RPMI8226 (cell line): Measurements from ENCODE around the gene RHOBTB3.

ENCODE experiments used
- DNase-seq: peaks from one replicate; pipeline ENCODE4 v3.0.0-alpha.2; 2015

The RHOBTB3 gene

DNA sequence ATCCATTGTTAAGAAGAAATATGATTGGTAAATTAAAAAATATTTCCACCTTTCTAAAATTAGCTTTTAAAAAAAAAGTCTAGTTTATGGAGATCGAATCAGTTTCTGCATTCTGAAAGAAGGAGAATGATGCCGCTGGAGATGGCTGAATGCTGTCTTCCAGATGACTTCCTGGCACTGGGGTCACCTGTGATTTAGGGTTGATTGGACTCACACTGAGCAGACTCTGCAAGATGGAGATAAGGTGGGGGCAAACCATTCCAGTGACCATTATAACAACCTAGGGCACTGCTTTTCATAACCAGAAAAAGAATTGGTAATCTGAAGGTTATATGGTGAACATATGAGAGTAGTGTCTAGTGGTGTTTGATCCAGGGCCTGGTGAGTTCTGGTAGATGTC is 40.8 kb downstream of the RHOBTB3 start:
- no peak for DNase-seq

DNA sequence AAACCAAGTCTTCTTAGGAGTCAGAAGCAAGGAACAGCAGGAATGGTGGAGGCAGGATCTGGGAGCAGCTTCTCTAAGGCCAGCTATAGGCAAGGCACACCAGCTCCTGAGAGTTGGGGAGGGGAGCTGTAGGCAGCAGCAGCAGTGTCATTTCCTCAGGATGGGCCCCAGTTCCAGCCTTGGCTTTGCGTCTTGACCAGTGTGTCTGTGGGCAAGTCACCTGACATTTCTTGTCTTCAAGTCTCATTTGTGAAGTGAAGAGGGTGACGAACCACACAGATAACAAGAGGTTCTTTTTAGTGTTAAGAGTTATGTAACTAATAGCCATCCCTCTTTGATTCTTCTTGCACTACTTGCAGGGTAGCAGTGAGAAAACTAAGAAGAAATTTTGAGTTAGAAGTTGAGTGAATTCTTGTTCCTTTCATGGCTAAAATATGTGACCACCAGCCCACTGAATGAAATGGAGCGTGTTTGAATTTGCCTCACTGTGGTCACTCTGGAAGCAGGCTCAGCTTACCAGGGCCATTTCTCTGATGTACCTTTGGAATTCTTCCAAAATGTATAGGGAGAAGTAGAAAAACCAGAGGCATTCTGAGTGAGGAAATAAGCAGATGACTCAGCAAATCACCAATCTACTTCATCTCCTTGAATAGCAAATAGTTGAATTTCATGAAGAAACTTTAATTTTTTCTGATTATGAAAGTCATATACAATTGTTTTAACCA is 42.4 kb downstream of the RHOBTB3 start:
- DNase-seq: peak; percentile 24

DNA sequence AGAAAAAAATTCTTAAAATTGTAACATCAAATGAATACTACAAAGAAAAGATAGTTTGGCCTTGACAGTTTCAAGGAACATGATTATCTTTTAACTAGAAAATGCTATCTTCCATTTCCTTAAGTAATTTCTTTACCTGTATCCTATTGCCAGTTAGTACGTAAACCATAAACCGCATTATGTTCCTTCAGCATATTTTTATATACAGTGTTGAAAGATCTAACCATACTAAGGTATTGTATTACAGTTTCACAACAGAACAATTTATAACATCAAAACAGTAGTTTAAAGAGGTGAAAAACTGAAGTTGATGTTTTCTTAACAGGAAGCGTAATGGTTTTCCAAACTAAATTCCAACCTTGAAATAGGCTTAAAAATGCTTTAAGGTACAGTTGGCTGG is 46.3 kb downstream of the RHOBTB3 start:
- DNase-seq: no peak

DNA sequence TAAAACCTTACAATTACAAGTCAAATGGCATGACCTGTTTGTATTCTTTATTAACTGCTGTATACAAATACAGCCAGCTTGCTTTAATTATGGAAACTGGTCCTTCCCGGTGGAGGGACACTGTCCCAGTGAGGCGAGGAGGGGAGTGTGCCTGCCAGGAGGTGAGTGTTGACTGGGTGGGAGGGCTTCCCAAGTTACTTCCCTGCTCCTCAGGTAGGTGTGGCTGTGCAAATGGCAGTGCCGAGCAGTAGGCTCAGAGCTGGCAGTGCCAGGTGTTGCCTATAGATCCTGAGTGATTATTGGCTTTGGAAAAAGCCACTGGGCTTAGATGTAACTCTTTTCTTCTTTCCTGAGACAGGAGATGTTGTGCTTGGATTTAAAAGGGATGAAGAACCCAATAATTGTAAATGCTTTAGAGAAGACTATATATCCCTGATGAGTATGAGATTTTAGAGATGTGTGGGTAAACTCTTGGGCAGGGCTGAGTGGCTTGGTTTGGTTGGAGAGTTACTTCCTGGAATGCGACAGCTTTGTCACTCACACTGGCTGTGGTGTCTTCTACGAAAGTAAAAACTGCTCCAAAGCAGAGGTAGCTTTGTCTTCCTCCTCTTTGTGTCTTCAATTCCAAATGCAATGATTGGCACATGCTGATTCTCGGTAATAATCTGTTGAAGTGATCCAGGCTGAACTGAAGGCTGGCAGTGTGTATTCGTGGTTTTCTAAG is 47.7 kb downstream of the RHOBTB3 start:
- DNase-seq: no peak

DNA sequence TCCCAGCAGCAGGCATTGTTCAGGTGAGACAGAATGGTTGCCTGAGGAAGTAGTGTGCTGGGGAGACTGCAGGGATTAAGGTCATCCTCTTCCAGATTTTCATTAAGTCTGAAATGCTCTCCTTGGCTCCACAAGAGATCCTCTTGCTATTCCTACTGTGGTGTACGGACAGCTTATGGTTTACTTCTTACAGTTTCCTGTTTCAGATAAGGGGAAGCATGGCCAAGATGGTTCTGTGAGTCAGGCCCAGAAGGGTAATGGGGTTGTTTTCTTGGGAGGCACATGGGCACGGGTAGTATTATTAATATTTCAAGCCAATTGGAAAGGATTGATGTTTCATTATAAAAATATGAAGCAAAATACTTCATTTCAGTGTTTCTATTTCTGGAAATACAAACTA is 48.5 kb downstream of the RHOBTB3 start:
- DNase-seq: no peak

DNA sequence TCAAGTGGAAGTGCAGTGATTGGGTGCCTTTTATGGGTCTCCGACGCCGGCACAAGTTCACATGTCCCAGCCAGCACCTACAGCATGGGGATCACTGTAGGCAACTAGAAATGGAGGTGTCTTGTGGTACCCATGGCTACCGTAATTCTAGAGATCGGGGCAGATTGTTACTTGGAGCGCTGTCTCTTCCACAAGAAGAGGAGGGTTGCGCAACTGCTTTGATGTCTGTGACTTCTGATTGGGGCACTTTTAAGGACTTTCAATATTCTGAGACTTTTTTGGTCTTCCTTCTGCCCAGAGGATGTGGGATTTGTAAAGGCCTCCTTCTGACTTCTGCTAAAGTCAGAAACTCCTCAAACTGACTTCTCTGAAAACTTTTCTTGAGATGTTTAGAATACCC is 49.5 kb downstream of the RHOBTB3 start:
- DNase-seq: no peak

DNA sequence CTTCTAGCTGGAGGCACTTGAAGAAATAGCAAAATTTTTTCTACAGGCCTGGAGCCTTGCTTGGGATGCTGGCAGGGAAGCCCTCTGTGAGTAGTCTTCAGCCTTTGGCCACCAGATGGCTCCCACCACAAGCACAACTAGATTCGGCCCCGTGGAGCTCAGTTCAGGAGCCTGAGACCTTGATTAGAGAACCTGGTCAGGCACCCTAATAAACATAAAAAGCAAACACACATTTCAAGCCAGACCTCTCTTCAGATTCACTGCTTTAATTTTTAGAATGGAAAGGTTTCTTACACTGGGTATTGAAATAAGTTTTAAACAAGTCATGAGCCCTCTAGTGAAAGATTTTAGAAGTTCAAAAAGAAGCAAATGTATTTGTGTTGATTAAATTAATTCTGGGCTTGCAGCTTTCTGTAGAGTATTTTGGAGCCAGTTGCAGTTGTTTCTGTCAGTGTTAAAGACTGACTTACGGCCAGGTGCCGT is 50.0 kb downstream of the RHOBTB3 start:
- peak; percentile 85 for DNase-seq

DNA sequence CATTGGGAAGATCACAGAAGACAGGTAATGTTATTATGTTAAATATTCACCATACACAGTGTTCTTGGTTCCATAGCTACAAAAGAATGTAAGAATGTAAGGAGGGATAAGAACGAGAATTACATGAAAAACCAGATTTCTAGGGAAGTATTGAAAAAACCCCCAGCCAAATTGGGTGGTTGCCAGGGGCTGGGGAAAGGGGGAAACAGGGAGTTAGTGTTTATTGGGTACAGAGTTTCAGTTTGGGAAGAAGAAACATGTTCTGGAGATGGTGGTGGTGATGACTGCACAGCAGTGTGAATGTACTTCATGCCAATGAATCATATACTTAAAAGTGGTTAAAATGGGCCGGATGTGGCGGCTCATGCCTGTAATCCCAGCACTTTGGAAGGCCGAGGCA is 51.0 kb downstream of the RHOBTB3 start:
- DNase-seq: no peak

DNA sequence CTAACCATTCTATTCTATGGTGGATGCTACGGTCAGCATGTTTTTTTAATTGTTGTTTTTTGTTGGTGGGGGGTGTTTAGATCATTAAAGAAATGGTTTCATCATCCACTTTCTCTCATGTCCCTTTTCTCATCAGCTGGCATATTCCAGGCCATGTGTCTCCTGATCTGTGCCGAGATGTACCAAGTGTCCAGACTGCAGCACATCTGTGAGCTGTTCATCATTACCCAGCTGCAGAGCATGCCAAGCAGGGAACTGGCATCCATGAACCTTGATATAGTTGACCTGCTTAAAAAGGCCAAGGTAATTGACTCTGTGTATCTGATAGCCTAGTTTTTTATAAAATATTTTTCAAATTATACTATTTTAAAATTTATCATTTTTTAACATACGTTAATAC is 52.5 kb downstream of the RHOBTB3 start:
- no peak for DNase-seq

DNA sequence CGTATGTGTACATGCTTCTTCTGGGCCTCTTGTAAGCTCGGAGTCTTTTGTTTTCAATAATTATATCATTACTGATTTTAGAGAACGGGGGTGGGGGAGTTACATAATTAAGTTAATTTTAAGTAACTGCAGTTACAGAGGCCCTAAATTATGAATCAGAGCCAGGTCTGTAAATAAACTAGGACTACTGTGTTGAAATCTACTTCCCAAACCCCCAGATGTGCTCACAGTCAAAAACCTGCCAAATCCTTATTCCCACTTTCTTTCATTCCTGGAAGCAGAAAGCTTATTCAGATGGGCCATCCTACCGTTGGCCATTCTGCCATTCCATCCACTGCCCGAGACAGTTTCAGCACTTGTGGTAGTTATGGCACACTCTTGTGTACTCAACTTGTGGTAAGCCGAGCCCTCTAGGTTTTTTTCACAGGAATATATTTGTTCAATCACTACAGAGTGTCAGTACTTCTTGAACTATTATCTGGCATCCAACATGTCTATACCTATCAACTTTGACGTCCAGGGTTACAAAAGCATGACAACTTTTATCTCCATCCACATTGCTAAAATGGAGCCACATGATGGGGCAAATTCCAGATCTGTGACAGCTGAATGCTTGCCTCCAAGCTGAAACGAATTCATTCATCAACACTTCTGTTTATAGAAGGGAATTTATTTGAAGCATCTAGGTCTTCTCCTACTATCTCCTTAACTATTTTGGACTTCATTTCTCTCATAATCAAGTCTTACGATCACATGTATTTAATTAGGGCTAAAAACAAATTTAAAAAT is 53.6 kb downstream of the RHOBTB3 start:
- no peak for DNase-seq

DNA sequence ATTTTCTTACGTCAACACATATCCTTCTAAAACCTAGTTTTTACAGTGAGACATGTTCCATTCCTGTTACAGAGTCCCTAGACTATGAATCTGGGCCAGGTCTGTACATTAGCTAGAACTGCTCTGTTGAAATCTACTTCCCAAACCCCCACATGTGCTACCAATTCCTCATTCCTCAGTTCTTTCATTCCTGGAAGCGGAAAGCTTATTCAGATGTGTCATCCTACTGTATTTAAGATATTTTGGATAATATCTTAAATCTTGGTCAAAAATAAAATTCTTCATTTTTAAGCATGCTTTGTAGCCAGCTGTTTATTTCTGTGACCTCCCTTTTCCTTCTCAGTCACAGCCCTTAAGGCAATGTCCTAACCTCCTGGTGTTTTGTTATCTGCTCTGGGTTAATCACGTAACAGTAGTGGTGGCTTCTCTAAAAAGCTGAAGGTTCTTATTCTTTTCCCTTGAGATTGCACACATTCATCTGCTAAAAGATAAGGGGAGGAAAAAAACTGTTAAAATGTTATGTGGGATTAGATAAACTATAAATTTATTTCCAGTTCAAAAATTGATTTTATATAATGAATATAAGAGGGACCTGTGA is 55.8 kb downstream of the RHOBTB3 start:
- DNase-seq: no peak

DNA sequence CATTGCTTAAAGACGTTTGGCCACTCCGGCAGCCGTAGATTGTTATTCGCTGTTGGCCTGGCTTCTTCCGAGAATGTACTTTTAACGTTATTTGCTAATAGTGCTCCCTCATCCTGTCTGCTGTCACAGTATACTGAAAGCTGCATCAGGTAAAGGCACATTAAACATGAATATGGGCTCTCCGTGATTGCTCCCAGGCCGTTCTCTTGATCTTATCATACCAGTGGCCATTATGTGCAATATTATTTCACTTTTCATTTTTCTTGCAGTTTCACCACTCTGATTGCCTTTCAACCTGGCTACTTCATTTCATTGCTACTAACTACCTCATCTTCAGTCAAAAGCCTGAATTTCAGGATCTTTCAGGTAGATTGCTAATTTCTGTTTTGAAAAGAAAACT is 57.4 kb downstream of the RHOBTB3 start:
- no peak for DNase-seq

DNA sequence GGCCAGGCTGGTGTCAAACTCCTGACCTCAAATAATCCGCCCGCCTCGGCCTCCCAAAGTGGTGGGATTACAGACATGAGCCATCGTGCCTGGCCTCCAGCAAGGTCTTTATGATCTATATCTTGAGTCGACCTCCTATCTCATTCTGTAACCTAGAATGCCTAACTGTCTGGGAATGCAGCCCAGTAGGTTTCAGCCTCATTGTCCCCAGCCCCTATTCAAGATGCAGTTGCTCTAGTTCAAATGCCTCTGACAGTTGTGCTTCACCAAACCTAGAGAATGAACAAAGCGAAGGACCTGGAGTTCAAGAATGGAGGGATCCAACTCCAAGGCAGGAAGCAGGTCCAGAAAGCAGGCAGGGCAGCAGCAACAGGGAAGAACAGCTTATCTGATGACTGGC is 60.6 kb downstream of the RHOBTB3 start:
- DNase-seq: no peak

DNA sequence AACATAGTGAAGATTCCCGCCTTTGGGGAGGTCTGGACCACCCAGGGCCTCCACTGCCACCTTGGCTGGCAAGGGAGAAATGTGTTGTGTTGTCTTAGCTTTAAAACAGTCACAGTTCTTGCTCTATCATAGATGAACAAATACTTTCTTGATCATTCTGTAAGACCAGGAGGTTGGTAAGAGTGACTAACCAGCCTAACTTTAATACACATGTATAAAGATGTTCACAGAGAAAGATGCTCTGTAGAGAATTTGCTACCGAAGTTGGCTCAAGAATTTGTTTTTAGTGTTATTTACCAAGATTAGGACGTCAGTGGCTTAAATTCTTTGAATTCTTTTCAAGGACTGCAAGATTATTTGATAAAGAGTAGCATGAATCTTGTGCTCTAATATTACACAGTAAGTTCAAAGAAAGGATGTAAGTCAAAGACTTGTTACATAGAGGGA is 63.0 kb downstream of the RHOBTB3 start:
- no peak for DNase-seq

DNA sequence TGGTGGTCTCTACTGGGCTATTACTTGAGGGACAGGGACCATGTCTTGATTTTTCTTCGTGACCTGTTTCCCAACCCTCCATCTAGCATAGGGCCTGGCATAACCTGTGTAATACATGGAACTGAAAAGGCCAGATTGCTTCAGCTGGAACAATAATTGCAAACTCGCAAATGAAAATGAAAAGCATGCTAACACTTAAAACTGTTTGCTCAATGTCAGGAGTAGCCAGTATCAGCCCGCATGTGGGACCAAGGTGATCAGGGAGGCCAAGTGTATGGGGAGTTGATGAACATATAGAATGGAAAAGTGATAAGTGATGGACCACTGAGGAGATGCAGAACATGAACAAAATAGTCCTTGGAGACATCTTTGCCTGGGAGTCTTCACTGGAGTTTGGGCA is 66.2 kb downstream of the RHOBTB3 start:
- no peak for DNase-seq

DNA sequence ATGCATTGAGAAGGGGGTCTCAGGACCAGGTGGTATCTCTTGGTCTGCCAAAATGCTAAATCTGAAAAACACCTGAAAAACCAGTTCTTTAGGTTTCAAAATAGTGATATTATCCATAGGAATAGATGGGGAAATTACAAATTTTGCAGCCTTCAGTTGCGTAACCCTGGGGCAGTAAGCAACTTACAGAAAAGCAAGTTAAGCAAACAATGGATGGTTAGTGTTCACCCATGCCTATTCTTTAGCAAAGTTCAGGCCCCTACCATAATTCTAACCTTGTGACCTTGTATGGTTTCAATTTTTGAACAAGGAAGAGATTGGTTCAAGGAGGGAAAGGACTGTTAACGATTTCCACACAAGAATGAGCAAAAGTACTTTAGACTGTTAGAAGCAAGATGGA is 66.9 kb downstream of the RHOBTB3 start:
- no peak for DNase-seq

DNA sequence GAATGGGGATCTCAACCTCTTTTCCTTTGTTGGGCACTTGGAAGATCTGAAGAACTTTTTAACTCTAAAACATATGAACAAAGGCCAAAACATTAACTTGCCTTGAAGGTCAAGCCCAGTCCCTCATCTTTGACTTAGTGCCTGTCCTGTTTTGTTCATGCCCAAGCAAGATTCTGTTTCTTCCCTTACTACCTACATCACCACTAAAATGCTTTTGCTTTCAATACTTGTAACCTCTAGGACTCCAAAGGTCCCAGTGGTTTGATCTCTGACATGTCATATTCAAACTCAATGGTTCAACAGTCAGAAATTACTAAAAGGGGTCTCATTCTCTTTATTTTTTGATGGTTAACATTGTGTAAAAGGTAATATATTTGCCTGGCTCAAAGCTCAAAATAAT is 67.4 kb downstream of the RHOBTB3 start:
- DNase-seq: no peak

DNA sequence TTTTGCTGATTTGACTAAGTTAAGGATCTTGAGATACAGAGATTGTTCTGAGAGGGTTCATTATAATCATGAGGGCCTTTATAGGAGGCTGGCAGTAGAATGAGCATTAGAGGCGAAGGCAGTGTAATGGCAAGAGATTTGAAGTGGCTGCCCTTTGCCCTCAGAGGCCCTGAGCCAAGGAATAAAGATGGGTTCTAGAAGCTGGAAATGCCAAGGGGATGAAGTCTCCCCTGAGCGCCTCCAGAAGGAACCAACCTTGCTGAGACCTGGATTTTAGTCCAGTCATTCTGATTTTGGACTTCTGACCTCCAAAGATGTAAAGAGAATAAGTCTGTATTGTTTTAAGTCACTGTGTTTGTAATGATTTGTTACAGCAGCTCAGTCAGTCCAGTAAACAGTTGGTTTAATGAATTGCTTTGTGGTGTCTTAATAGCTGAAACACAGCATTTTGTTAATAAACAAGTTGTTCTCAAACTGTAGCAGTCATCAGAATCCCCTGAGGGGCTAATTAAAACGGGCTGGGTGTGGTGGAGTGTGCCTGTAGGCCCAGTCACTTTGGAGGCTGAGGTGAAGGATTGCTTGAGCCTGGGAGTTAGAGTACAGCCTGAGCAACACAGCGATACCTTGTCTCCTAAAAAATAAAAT is 68.2 kb downstream of the RHOBTB3 start:
- no peak for DNase-seq

DNA sequence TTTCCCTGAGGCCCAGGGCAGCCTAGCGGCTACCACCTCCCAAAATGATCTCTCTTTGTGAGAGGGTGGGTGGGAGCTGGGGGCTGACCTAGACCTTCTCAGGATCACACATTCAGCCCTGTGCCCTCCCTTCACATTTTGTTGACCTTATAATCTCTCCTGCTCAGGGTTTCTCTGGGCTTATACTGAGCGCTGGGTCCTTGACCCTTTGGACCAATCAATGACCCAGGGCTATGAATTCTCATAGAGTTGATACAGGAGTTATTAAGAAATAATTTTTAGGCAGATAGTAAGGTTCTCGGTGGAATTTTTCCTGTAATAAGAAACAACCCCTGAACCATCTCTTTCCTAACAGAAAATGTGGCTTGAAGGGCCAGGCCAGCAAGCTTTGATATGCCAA is 69.4 kb downstream of the RHOBTB3 start:
- DNase-seq: no peak

DNA sequence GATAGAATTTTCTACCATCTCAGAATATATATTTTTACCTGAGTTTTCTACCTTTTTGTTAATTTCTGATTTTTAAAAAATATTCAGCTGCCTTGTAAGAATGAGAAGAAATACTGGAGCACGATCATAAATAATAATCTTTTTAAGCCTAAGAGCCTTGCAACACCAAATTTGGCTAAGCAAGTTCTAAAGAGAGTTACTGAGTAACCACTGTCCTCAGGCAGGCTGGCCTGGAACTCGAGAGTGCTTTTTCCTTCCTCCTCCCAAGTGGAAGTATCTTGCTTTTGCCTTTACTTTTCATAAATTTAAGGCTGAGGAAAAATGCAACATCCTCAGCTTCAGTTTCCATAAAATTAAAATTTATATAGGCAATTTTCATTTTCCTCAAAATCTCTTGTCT is 70.4 kb downstream of the RHOBTB3 start:
- no peak for DNase-seq

DNA sequence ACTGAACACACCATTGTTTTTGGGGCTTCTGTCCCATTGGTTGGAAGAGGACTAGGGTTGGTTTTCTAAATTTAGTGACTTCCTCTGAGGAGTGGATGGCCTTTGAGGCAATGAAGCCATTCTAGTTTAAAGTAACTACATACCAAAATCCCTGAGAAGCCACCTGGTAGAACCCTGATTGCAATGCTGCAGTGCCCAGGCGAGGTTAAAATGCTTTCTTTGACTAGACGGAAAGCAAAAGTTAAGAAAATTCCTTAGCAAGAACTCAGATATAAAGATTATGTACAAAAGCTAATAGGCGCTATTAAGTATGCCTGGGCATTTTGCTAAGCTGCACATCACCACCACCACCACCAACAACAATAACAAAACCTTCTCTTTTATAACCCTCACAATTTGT is 70.8 kb downstream of the RHOBTB3 start:
- no peak for DNase-seq

DNA sequence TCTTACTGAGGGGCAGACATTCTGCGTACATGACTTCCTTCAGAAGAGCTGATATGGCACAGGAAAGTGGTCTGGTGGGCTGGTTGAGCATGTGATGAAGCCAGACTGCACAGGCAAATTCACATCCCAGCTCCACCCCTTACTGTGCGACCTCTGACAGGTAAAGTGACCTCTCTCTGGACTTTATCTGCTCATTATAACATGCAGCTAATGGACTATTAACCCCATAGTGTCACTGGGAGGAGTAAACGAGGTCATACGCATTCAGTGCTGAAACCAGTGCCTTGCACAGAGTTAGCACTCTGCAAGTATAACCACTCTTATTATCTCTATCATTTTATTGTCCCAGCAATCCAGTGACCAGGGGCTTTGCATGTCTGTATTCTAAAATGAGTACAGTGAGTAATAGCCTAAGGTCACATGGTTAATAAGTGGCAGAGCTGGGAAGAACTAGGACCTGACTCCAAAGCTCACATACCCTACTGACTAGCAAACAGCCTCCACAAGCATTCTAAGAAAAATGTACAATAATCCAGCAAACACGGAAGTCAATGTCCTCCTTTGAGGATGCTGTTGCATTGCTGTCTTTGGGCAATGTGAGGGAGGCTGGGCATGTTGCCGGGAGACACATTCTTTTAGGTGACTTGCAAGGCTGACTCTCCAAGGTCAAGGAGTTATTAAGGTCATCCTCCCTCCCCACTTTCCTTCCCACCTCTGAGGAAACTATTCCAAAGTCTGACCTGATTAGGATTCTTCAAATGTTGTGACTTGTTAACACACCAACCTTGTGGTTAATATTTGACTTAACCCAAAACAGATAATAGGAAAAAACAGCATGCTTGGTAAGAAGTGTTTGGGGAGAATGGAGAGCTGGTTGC is 72.4 kb downstream of the RHOBTB3 start:
- no peak for DNase-seq
